Measurements from ENCODE around the gene STK32C.

STK32C gene

DNA sequence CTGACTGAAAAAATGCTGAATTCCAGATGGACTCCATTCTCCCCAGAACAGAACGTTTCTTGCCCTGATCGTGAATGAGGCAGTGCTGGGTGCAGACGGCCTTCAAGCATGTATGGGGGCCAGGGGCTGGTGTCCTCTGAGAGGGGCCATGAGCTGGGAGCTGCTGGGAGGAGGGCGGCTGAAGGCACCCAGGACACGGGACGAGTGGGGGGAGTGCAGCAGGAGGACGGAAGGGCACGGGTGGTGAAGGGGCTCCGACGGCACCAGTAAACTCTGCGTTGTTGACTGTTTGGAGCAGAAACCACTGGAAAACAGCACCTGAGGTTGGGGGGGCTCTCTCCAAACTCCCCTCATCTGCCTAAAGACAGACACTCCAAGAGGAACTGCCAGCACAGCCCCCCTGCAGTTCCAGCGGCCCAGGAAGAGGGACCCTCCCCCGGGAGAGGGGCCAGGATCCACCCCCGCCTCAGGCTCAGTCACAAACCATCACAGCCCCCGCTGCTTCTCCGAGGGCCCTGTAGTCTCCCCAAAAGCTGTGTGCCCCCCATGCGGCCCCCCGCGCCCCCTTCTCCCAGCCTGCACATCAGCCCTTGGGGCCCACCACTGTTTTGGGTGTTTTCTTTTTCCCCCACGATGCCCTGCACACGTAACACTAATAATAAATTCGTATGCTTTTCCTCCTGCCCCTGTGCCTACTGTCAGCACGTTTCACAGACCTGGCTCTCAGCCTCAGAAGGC, 65.5 kb downstream of the STK32C start:
- DNase-seq: no peak

DNA sequence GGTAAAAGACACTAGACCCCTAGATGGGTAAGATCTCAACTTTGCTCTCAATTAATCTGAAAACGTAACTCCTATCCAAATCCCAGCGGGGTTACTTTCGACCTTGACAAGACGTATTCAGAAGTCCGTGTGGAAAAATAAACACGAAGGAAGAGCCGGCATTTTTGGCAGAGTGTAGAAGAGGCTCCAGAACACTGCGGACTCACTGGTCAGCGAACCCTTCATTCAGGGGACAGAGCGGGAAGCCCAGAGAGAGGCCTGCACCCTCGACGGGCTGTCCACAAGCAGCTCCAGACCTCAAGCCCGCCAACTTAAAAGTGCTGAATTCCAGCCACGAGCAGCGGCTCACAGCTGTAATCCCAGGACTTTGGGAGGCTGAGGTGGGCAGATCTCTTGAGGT, 66.3 kb downstream of the STK32C start:
- DNase-seq: no peak

DNA sequence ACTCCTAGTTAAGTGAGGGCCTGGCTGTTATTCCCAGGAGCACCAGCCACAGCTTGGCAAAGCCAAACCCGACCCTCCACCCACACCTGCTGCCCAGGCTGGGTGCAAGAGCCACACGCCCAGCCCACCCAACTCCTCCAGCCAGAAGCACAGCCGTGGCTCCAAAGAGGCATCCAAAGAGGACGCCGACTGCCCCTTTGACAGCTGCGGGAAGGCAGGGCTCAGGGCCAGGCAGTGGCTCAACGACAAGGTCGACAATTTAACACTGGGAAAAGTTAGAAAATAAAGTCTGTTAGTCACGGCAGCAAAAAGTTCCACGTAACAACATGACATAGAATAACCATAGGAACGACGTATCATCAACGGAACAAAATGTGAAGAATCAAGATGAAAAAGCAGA, 66.7 kb downstream of the STK32C start:
- no peak for DNase-seq

DNA sequence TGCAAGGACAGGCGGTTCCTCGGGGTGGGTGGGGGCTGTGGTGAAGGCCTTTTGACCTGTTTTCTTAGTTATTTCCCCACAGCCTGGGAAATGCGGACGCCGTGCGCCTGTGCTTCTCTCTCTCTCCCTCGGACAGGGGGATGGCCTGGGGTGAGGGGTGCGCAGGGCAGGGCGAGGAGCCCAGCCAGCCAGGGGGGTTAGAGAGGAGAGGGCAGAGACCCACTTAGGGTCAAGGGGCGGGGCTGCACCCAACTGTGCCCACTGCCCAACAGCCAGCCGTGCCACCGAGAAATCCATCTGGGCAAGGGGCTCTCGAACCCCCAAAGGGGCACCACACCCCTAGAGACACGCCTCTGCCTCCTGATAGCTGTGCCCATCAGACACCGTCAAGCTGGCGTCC, 67.2 kb downstream of the STK32C start:
- DNase-seq: no peak

DNA sequence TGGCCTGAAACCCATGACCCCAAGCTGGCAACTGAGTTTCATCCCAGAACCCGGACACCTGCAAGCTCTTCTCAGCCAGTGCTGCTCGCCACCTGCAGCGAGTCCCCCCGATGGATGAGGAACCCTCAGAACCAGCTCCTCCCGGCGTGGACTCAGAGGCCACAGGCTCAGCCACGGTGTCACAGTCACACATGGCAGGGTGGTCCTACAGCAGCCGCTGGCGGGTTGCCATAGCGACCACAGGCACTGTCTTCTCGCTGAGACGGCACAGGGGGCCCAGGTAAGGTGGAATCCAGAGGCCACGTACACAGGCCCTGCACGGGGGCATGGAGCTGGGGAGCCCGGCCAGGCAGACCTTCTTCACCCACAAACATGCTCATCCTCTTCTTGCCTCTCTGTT, 67.6 kb downstream of the STK32C start:
- no peak for DNase-seq

DNA sequence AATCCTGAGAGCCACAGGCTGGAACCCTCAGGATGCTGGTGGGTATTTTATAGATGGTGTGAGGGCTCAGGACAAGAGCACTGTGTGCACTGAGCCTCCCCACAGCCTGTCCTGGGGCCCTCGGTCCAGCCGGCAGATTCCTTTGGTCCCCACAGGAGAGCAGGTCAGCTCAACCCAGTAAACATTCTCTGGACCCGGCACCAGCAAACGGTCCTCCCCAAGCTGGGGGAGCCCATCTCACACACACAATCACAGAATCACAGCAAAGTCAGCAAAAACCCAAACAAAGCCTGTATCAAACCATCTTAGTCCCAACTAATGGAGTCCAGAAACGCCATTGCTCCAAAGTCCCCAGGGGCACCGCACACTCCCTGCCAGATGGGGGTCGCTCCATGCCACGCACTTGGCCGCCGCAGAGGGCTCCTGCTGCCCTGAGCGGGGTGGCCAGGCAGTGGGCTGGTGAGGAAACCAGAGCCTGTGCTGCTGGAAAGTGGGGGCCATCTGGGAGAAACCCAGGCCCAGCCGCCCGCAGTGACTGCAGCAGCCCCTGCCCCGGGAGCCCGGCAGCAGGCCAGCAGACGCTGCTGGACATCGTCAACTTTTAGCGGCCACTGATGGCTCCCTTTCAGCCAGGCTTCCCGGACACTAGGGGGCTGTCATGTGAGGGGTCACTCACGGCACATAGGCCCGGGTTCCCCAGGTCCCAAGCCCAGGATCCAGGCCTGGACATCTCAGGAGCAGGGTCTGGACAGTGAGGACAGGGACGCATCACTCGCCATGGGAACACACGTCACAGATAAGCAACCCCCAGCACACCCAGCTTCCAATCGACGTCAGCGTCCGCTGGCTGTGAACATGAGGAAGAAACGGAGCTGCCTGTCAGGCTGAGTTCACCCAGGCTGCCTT, 68.4 kb downstream of the STK32C start:
- DNase-seq: no peak

DNA sequence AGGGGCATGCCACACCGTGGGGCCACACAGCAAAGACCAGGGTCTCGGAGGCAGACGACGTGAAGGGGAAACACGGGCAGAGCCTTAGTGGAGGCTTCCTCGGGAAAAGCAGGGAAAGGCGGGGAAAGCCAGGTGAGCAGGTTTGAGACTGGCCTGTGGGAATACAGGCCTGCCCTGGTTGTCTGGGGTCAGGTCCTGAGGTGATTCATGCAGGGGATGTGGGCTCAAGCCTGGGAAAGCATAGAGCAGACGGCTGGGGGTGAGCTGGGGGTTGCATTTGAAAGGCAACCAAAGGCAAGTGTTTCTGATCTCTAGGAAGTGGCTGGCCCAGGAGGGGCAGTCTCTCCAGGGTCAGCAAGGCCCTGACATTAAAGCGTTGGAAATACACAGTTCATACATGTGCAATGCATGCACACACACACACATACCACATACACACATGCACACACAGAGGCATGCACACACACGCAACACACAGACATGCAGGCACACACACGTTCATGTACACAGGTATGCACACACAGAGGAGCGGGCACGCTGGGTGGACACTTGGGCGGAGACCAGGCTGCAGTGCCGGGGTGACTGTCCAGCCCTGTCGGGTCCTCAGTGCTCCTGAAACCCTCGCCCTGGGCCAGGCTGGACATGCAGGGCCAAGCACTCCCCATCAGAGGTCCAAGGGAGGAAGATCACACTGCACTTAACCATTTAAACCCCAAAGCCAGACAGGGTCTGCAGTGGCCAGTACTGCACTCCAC, 69.2 kb downstream of the STK32C start:
- DNase-seq: no peak

DNA sequence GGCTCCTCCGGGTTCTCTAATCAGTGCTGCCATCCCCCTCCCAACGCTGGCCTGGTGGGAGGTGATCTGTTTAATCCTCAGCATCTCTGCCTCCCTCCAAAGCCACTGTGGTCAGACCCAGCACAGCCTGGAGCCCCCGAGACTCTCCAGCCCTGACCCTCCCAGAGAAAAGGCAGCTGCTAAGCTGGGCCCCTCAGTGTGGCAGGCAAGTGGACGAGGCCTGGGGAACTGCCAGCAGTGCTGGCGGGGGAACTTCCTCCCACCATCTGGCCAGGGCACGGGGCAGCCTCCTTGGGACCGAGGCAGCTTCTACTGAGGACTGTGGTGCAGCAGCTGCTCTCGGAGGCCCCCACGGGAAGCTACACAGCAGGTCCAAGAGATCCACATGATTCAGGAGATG, 69.9 kb downstream of the STK32C start:
- no peak for DNase-seq

DNA sequence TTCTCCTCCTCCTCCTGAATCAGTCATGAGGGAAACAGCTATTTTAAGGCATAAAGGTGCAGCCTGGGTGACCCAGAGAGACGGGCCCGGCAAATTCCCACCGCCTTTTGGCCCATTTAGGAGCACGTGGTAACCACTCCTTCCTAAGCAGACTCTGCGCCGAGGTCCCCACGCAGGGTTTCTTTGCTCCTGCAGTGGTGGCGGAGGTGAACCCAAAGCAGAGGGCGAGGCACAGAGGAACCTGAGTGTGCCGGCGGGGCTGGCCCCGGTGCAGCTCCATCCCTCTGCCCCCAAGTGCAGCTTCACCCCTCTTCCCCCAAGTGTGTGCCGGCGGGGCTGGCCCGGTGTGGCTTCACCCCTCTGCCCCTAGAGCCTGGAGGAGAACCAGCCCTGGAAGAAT, 70.4 kb downstream of the STK32C start:
- DNase-seq: no peak

DNA sequence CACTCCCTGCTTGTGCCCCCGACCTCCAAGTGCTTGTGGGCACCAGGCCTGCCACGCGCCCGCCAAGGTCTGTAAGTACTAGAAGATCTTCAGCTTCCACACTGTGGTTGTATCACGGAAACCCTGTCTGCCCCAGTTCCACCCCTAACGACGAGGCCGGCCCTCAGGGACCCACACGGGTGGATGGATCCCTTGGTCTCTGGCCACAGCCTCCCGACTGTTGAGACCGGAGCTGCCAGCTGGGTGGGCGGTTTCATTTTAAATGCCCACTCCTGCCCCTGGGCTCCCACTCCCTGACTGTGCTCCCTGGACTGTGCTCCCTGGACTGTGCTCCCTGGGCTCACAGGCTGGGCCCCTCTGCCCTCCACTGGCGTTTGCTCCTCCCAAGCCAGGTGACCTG, 70.9 kb downstream of the STK32C start:
- no peak for DNase-seq

DNA sequence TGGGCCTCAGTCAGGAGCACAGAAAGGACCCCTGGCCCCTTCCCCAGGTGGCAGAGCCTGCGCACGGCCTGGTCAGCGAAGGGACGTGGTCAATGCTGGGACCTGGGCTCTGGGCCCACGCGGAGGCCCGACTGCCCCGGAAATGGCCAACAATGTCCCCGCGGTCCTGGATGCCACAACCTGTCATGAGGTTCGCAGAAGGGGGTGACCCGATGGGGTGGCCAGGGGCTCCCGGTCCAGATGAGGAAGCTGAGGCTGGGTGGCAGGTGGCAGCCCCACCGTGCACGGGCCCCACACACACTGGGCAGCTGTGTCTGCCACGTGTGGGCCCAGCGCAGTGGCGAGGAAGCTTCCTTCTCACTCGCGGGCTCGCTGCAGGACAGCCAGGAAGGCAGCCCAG, 71.6 kb downstream of the STK32C start:
- DNase-seq: no peak

DNA sequence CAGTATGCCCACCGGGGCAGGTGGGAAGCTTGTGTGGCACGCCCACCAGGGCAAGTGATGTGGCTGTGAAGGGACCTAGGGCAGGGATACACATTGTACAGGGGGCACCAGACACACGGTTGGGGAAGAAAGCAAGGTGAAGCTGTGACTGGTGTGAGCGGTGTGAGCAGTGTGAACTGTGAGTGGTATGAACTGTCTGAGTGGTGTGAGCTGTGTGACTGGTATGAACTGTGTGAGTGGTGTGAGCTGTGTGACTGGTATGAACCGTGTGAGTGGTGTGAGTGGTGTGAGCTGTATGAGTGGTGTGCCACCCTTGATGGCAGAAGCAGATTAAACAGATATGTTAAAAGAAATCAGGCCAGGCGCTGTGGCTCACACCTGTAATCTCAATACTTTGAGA, 72.9 kb downstream of the STK32C start:
- DNase-seq: no peak

DNA sequence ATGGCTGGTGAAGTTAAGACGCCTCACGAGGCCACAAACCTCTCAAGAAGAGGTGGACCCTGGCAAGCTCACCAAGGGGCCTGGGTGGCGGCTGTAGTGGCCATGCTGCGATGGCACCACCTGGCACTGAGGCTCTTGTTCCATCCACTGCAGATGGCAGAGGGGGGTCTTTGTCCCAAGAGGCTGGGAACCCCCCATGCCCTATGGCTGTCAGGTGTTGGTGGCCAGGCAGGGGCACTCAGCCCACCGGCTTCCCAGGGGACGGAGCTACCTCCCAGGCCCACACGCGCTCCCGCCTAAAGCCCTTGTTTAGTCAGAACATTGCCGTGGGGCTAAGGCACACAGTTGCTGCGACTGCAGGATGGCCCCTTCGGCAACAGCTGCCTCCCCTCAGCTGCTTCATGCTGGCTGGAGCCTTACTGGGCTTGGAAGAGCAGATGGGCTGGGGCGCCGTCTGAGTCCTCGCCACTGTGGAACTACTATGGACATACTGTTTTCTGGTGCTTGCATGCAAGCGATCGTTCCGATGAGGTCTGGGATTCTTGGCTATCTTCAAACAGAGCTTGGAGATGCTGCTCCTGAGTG, 74.2 kb downstream of the STK32C start:
- no peak for DNase-seq

DNA sequence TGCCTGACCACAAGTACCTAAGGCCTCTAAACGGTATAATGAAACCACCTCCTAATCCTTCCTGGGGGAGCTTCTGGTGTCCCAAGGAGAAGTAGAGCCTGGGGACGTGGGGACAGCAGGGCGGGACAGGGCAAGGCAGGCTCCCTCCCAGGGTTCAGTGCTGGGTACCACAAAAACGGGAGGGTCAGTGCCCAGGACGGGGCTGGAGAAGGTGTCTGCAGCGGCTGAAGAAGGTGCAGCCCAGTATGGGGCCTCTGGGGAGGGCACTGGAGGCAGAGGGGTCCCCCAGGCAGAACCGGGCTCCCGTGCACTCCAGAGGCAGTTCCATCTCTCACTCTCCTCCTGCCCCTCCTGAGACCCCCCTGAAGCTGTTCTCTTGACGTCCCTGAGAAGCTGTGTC, 74.8 kb downstream of the STK32C start:
- no peak for DNase-seq

DNA sequence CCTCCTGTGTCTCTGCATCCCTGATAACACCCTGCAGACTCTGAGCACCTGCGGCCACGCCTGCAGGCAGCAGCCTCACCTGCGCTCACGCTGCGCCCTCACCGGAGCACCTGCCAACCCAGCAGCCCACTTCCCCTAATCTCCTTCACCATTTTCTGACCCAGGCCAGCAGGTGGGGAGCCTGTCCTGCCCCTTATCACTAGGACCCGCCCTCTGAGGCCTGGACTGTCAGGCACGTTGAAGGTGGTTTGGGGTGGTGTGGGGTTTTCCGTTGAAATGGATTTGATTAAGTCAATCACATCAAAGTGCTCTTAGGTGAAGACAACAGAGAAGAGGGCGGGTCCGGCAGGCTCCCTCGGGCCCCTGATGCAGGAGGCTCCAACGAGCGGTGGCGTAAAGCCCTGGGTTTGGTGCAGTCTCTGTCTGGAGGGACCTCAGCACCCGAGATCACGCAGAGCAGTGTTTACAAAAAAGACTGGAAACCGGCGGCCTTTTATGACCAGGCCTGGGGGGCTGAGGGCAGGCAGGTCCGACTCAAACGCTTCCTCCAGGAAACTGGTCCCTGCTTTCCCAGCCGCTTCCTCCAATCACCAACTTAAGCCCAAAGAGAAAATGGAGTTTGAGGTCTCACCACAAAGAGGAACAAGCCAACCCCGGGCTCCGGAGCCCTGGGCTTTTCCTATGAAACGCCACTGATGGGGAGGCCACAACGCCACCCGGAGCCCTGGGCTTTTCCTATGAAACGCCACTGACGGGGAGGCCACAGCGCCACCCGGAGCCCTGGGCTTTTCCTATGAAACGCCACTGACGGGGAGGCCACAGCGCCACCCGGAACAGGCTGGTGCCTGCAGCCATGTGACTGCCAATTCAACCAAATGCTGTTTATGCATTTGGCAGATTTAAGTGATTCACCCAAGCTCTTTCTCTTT, 75.5 kb downstream of the STK32C start:
- no peak for DNase-seq

DNA sequence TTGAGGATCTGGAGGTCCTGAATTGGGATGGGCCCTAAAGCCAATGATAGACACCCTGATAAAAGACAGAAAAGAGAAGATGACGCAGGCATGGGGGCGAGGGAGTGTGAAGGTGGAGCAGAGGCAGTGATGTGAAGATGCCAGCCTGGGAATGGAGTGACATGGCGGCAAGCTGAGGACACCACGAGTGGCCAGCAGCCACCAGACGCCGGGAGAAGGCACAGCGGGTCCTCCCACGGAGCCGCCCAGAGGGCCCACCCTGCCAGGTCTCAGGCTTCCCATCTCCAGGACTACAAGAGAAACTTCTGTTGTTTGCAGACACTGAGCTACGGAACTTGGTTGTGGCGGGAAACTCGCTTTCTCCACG, 76.1 kb downstream of the STK32C start:
- DNase-seq: no peak

DNA sequence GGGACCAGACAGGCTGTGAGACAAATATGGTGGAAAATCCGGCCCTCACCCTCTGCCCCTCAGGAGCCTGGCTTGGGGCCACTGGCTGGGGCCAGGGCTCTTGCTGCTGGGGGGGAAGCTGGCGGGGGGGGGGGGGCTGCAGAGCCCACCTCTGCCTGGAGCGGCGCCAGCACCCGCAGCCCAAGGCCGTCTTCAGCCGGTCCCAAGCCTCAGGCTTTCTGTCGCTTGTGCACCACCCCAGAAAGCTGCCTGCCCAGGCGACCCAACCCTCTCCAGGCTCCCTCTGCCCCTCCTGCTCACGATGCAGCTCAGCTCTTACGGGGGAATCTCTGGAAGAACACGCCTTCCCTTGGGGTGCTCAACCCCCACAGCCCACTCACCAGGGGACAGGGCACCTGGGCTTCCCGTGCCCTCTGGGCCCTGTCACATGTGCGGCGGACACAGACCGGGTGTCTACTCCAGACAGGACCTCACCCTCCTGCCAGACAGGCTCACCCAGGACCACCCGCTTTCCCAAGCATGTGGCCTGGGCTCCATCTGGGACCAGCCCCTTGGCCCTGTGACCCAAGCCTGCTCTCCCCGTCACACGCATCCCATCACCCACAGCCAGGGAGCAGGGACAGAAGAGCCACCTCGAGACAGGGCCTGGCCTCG, 77.1 kb downstream of the STK32C start:
- DNase-seq: no peak

DNA sequence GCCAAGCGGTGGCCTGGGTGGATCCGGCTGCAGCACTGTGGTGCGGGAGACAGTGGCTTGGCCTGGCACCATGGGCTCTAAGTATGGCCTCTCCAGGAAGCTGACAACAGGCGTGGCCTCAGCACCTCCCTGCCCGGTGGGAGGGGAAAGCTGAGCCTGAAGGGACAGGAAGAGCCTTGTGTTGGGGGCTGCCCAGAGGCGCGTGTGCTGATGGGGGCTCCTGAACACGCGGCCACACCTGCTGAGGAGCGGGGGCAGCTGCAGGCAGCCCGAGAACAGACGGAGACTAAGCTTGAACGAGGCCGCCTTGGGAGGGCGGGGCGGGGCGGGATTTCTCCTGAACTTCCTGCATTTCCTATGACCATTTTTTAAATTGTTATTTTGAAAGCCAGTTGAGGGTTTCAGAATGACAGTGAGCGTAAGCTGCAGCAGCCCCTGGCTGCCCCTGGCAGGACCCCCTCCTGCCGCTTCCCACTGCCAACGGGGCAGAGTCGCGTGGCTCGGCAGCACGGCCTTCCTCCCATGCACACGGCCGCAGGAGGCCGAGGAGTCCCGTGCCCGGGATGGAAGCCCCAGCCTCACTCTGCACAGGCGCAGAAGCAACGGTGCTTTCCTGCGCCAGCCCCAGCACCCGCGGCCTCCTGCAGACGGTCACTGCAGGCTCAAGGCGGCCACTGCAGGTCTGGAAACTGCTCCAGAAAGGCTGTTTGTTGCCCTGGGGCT, 77.8 kb downstream of the STK32C start:
- peak in 1 of 2 donors; percentile 14 for DNase-seq

DNA sequence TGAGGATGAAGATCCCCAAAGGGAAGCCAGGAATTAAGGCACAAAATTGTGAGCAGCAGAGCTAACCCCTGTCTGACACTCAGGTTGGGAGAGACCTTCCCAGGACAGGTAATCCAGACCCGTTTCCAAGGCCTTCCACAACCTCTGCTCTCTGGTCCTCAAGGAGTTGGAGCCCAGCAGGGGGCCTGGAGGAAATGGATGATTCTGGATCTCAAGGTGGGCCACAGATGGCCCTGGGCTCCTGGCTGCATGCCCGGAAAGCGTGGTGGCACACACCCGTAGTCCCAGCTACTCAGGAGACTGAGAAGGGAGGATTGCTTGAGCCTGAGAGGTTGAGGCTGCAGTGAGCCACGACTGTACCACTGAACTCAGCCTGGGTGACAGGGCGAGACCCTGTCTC, 78.7 kb downstream of the STK32C start:
- DNase-seq: no peak

DNA sequence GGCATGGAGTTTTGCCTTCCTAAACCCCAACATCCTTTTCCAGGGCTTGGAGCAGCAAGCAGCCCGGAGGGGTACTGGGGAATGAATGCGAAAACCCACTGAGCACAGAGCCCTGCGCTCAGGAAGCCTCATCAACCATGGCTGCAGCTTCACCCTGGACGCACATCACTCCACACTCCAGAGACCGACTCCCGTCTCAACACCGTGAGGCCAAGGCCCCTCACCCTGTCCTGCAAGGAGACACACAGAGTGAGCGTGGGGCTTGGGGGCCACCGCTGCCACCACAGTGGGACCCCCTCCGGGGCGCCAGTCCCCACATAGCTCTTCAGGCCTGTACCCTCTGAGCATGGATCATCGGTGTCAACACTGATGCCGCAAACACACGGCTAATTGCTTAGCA, 79.1 kb downstream of the STK32C start:
- no peak for DNase-seq

DNA sequence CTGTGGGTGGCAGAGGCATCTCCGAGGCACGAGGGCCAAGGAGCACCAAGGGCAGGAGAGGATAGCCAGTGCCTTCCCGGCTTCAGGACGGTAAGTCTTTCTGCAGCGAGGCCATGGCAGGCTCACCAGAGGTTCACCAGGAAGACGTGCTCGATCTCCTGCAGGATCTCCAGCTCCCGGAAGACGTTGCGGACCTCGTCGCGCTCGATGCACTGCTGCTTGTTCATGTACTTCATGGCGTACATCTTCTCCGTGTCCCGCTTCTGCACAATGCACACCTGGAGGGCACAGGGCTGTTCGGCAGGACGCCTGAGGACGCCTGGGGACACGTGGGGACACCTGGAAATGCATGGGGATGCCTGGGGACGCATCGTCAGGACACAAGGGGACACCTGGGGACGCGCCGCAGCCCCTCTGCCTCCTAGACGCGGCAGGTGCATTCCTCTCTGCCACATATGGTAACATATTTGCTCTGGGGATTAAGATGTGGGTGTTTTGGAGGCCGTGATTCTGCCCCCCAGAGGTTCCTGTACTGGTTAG, 79.8 kb downstream of the STK32C start:
- DNase-seq: no peak
